Panc1 (cell line): ENCODE measurements around the gene KLHDC3. TPM values are rescaled to one million over a fixed set of nuclear protein-coding genes. Genes with fewer than 3 reads are reported as not detected.

Experiments used
- ATAC-seq: fragments of 200-7000 bp; cut with Tn5 transposase; 2 replicates; pipeline ENCODE4 v1.9.1; 2020; ENCODE audit warnings: mild to moderate bottlenecking, moderate library complexity
- BruUV-seq: library from RNA; stranded (reverse); fragments of 400-500 nt; replicated peaks from 2 replicates; lab custom pipeline; 2021; lab: Mats Ljungman, UMichigan
- CTCF ChIA-PET: fragments of 300-600 bp; sonication (Branson Sonifier 250); formaldehyde crosslinking; loops from one replicate; lab custom pipeline; 2022; ENCODE audit warnings: antibody characterized with exemption; lab: Charles Lee
- POLR2A ChIA-PET: fragments of 300-600 bp; sonication (Branson Sonifier 250); formaldehyde crosslinking; loops from one replicate; lab custom pipeline; 2022; ENCODE audit warnings: antibody characterized with exemption; lab: Charles Lee
- DNase-seq: peaks from one replicate; pipeline ENCODE4 v3.0.0-alpha.2; 2010; ENCODE audit warnings: low read depth, low spot score
- H3K27ac ChIP-seq: 2 replicates; pipeline ENCODE4 v1.5.1; 2011; ENCODE audit warnings: mild to moderate bottlenecking, low read length, inconsistent platforms
- H3K27me3 ChIP-seq: fragments of 200-500 bp; sonication (Bioruptor generic); 2 replicates; pipeline ENCODE4 v1.6.0; 2014; ENCODE audit warnings: low read length, inconsistent platforms; ENCODE audit not compliant: control insufficient read depth, insufficient read depth
- H3K36me3 ChIP-seq: fragments of 200-500 bp; sonication (Bioruptor generic); 2 replicates; pipeline ENCODE4 v1.5.1; 2014; ENCODE audit warnings: inconsistent platforms, mild to moderate bottlenecking, low read length, moderate library complexity; ENCODE audit not compliant: control insufficient read depth, insufficient read depth
- H3K4me1 ChIP-seq: 2 replicates; pipeline ENCODE4 v1.5.1; 2011; ENCODE audit warnings: inconsistent platforms, mild to moderate bottlenecking, low read length, moderate library complexity; ENCODE audit not compliant: control insufficient read depth, insufficient read depth
- H3K4me3 ChIP-seq, 2 experiments: 2 replicates each; pipeline ENCODE4 v1.5.1; 2011 to 2012; ENCODE audit warnings: low read depth in 2 of 2, low read length in 2 of 2, mild to moderate bottlenecking in 2 of 2, inconsistent platforms in 1 of 2, moderate library complexity in 1 of 2
- H3K9me3 ChIP-seq: fragments of 200-500 bp; sonication (Bioruptor generic); 2 replicates; pipeline ENCODE4 v1.5.1; 2014; ENCODE audit warnings: low read depth, mild to moderate bottlenecking, inconsistent platforms, low read length, moderate library complexity; ENCODE audit not compliant: control insufficient read depth, insufficient read depth
- CTCF ChIP-seq: fragments of 450-650 bp; IDR thresholded peaks from 2 replicates; pipeline ENCODE4 v1.5.1; 2017; ENCODE audit warnings: mild to moderate bottlenecking
- POLR2AphosphoS5 ChIP-seq: IDR thresholded peaks from 2 replicates; pipeline ENCODE4 v1.6.1; 2012; ENCODE audit warnings: mild to moderate bottlenecking, low read depth, low read length, moderate library complexity
- REST ChIP-seq, 2 experiments: IDR thresholded peaks; 2 replicates each; pipeline ENCODE4 v1.6.1; 2011 to 2012; ENCODE audit warnings: low read depth in 2 of 2, control low read depth in 1 of 2, low read length in 1 of 2, mild to moderate bottlenecking in 1 of 2, moderate library complexity in 1 of 2; ENCODE audit not compliant: insufficient read depth in 1 of 2
- SIN3A ChIP-seq: IDR thresholded peaks from 2 replicates; pipeline ENCODE4 v1.6.1; 2012; ENCODE audit warnings: low read depth, mild to moderate bottlenecking, low read length, moderate library complexity, borderline replicate concordance; ENCODE audit not compliant: insufficient read depth
- TCF7L2 ChIP-seq: IDR thresholded peaks from 2 replicates; pipeline ENCODE4 v1.6.1; 2011; ENCODE audit warnings: mild to moderate bottlenecking, low read depth, low read length, inconsistent platforms
- in situ Hi-C: cut with HindIII; loops from 2 replicates; pipeline ENCODE4 v1.10.0; 2016; ENCODE audit warnings: low sequenced_read_pairs, low pct_unique_long_range_greater_than_20kb
- intact Hi-C: fragments of 100-400 bp; cut with micrococcal nuclease; formaldehyde crosslinking; loops from one replicate; pipeline ENCODE4 v1.10.0; 2022; ENCODE audit not compliant: unreplicated experiment
- total RNA-seq: library from RNA; stranded (reverse); gene quantifications from one replicate; pipeline ENCODE4 v1.2.1, GENCODE V29; 2021; ENCODE audit not compliant: unreplicated experiment

Gene KLHDC3
- total RNA-seq, 1 experiment from 2014 or later = 60.9 TPM

- Histone ChIP-seq H3K4me3 (no peak overlapping the region), H3K4me1 (peaks cover 3% of the 10 kb centered on the region; the same call in 1 of the 2 replicates), H3K27ac (no peak overlapping the region), H3K27me3 (no peaks in the 10 kb centered on the region), H3K36me3 (no peaks in the 10 kb centered on the region; the same call in 1 of the 2 replicates), H3K9me3 (no peaks in the 10 kb centered on the region)
- BruUV-seq = no TSS peak
- ChIA-PET POLR2A (no interaction called here), CTCF (interaction anchor here (0.7 to 1.6 kb wide), 2 partner anchors 94 to 108 kb away, joined by 4 to 5 read pairs; no protein-coding TSS in a partner anchor)
- ATAC-seq = peak; percentile 23; the same call in 1 of the 2 replicates
- intact Hi-C loops = no loop called here
- in situ Hi-C loops = no loop called here
- TF ChIP-seq REST (IDR thresholded peaks at IDR 0.05; ENCODE audit: insufficient read depth in 1 of 2, low read depth in 2 of 2, low read length in 1 of 2) (no peak), CTCF (no peak), SIN3A (no peak), POLR2AphosphoS5 (no peak), TCF7L2 (no peak)
- DNase-seq = no peak
These were observed 21.6 kb downstream of the KLHDC3 start for GRCh38 chr6:43035495-43036194.

GRCh38 chr6:43036712-43037111, 22.7 kb downstream of the KLHDC3 start:
- ATAC-seq = no peak
- H3K4me1 ChIP-seq = peaks cover 3% of the 10 kb centered on the region; the same call in 1 of the 2 replicates
- no peak overlapping the region for H3K4me3 ChIP-seq
- CTCF ChIA-PET = no interaction called here
- no peaks in the 10 kb centered on the region for H3K27me3 ChIP-seq
- no peaks in the 10 kb centered on the region; the same call in 1 of the 2 replicates for H3K36me3 ChIP-seq
- POLR2A ChIA-PET = no interaction called here
- H3K27ac ChIP-seq = no peak overlapping the region
- BruUV-seq = no TSS peak
- TF ChIP-seq SIN3A (no peak), POLR2AphosphoS5 (no peak)
- DNase-seq = no peak
- no peaks in the 10 kb centered on the region for H3K9me3 ChIP-seq
- intact Hi-C loops (no loop called here), in situ Hi-C loops (no loop called here)

- Histone ChIP-seq H3K4me3 (no peak overlapping the region), H3K27me3 (no peaks in the 10 kb centered on the region), H3K9me3 (no peaks in the 10 kb centered on the region), H3K27ac (no peak overlapping the region), H3K36me3 (no peaks in the 10 kb centered on the region; the same call in 1 of the 2 replicates), H3K4me1 (peaks cover 3% of the 10 kb centered on the region; the same call in 1 of the 2 replicates)
- intact Hi-C loops = no loop called here
- CTCF ChIA-PET = interaction anchor here (0.6 kb wide), 1 partner anchor 120 kb away, joined by 3 read pairs; no protein-coding TSS in a partner anchor
- DNase-seq (no peak), ATAC-seq (no peak)
- BruUV-seq = no TSS peak
- POLR2A ChIA-PET = interaction anchor here (0.7 kb wide), 1 partner anchor 50 kb away, joined by 3 read pairs; no protein-coding TSS in a partner anchor
- no peak for TF ChIP-seq REST (IDR thresholded peaks at IDR 0.05; ENCODE audit: insufficient read depth in 1 of 2, low read depth in 2 of 2, low read length in 1 of 2)
- in situ Hi-C loops = no loop called here
These were observed 23.1 kb downstream of the KLHDC3 start for GRCh38 chr6:43037197-43037596.
